Measurements from ENCODE around the gene RNASEH2C. TPM values are rescaled to one million over a fixed set of nuclear protein-coding genes. Genes with fewer than 3 reads are reported as not detected.

Gene RNASEH2C
- 17.2 TPM for total RNA-seq

GRCh38 chr11:65720211-65720934 lies at the start of gene RNASEH2C:
Gene RNASEH2C, minus strand, starts transcription at chr11:65720798. Its CDS starts 40 bp downstream, at chr11:65720758.

GRCh38 chr11:65711785-65712632 lies 8.6 kb downstream of the RNASEH2C start, which contains the start of gene KAT5:
Gene KAT5, plus strand, starts transcription at chr11:65712252. Its CDS starts 16 bp downstream, at chr11:65712268.

Small RNA genes lying within 50 kb of the gene (small RNA-seq; reads per million reads assigned to genes)
- gene RN7SL309P (ENCODE audit: low replicate concordance) = not detected

Other genes starting within 250 kb of the RNASEH2C start
- 25,265 TPM for gene MALAT1, start 221.8 kb downstream of the RNASEH2C start, total RNA-seq
- gene SCYL1, start 195.7 kb downstream of the RNASEH2C start, total RNA-seq = 47.6 TPM
- 53.5 TPM for gene LTBP3, start 162.4 kb downstream of the RNASEH2C start, total RNA-seq
- 25.0 TPM for gene ZNRD2, start 150.3 kb downstream of the RNASEH2C start, total RNA-seq
- 39.4 TPM for gene FAM89B, start 148.3 kb downstream of the RNASEH2C start, total RNA-seq
- 21.0 TPM for gene EHBP1L1, start 144.7 kb downstream of the RNASEH2C start, total RNA-seq
- not detected for gene KCNK7, start 125.0 kb downstream of the RNASEH2C start, total RNA-seq
- 26.3 TPM for gene MAP3K11, start 106.6 kb downstream of the RNASEH2C start, total RNA-seq
- 14.1 TPM for gene PCNX3, start 105.0 kb downstream of the RNASEH2C start, total RNA-seq
- 4.4 TPM for gene SIPA1, start 82.7 kb downstream of the RNASEH2C start, total RNA-seq
- gene RELA, start 57.9 kb downstream of the RNASEH2C start, total RNA-seq = 30.7 TPM
- gene KAT5, start 8.5 kb downstream of the RNASEH2C start, total RNA-seq = 46.0 TPM
- 8.8 TPM for gene AP5B1, start 60.2 kb upstream of the RNASEH2C start, total RNA-seq
- not detected for gene OVOL1, start 66.3 kb upstream of the RNASEH2C start, total RNA-seq
- 20.7 TPM for gene SNX32, start 113.2 kb upstream of the RNASEH2C start, total RNA-seq
- 647 TPM for gene CFL1, start 137.4 kb upstream of the RNASEH2C start, total RNA-seq
- gene MUS81, start 139.6 kb upstream of the RNASEH2C start, total RNA-seq = 70.4 TPM
- gene EFEMP2, start 152.0 kb upstream of the RNASEH2C start, total RNA-seq = 18.8 TPM
- gene CTSW, start 159.0 kb upstream of the RNASEH2C start, total RNA-seq = not detected
- 121 TPM for gene FIBP, start 167.7 kb upstream of the RNASEH2C start, total RNA-seq
- 9.1 TPM for gene CCDC85B, start 169.9 kb upstream of the RNASEH2C start, total RNA-seq
- gene FOSL1, start 179.6 kb upstream of the RNASEH2C start, total RNA-seq = not detected
- gene C11orf68, start 198.3 kb upstream of the RNASEH2C start, total RNA-seq = 11.6 TPM
- 61.7 TPM for gene DRAP1, start 198.6 kb upstream of the RNASEH2C start, total RNA-seq
- gene TSGA10IP, start 224.7 kb upstream of the RNASEH2C start, total RNA-seq = not detected
- gene SART1, start 240.9 kb upstream of the RNASEH2C start, total RNA-seq = 41.9 TPM

Measured in parietal lobe (tissue), 2 donors.